ENCODE data around the gene RRP36.

RRP36 gene

GRCh38 chr6:43070028-43070632 is 48.7 kb downstream of the RRP36 start:
- peak; percentile 67 for DNase-seq (ENCODE audit: low read depth)

GRCh38 chr6:43074847-43075669 is 53.6 kb downstream of the RRP36 start:
- DNase-seq (ENCODE audit: low read depth), result peak; percentile 48

DNA sequence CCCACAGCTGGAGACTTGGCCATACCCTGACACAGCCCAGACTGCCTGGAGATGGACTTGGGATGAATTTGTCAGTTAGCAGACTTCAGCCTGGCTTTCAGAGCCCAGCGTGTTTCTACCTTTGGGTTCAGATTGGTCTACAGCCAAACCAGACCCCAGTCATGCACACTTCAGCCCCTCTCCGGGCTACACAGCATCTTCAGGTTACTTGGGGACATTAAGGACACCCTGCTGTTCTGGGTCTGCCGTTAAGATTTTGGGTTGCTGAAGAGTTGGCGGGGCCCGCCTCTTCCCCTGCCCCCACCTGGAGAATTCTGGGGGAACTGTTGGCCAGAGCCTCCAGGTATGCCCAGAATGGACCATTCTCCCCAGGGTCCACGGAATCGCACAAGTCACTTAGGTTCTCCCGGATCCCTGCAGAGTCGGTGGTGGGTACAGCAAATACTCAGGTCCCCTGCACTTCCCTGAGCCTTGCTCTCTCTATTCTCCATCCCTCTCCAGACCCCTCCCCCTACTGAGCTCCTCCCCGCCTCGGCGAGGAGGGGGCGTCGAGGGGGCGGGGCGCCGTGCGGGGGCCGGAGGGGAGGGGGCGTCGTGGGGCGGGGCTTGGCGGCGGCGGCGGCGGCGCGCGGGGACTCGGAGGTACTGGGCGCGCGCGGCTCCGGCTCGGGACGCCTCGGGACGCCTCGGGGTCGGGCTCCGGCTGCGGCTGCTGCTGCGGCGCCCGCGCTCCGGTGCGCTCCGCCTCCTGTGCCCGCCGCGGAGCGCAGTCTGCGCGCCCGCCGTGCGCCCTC is 54.4 kb downstream of the RRP36 start, which contains the start of gene PTK7:
Gene PTK7 (plus strand): TSS at position 645 of the 794 bp plus-strand sequence. CDS start 175 bp downstream, outside the sequence.
- DNase-seq (ENCODE audit: low read depth), result peak; percentile 60

DNA sequence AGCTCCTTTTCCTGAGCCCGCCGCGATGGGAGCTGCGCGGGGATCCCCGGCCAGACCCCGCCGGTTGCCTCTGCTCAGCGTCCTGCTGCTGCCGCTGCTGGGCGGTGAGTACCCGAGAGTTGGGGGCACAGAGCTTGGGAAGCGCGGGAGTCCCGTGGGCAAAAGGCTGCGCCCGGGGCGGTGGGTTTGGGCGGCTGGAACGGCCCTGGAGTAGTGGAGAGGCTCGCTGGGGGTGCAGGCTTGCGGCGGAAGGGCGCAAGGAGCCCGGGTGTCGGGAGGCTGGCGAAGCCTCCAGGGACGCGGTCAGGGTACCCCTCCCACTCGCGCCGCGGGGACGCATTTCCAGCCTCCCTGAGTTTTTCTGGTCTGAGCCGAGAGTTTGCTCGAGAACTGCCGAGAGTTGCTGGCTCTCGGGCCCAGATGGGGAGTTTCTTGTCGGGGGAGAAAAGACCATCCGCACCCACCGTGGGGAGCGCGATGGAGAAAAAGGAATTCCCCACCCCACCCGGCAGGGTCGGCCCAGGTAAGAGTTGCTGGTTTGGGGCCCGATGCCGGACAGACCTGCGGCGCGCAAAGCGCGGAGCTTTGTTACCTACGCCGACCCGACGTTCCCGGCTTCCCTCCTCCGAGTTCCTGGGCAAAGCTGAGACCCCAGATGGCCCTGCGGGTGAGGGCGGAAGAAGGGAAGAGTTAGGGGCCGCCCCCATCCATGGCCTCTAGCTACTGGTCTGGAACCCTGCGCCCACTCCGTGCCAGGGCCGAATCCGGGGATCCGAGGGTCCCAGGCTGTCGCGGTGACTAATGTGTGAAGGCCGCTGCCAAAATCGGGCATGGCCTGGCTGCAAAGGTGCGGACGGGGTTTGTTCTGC is 55.3 kb downstream of the RRP36 start:
- peak; percentile 44 for DNase-seq (ENCODE audit: low read depth)

GRCh38 chr6:43077333-43077809 is 55.9 kb downstream of the RRP36 start:
- no peak for DNase-seq (ENCODE audit: low read depth)

- no peak for DNase-seq (ENCODE audit: low read depth)
Observed at GRCh38 chr6:43077981-43078511, 56.6 kb downstream of the RRP36 start.

DNA sequence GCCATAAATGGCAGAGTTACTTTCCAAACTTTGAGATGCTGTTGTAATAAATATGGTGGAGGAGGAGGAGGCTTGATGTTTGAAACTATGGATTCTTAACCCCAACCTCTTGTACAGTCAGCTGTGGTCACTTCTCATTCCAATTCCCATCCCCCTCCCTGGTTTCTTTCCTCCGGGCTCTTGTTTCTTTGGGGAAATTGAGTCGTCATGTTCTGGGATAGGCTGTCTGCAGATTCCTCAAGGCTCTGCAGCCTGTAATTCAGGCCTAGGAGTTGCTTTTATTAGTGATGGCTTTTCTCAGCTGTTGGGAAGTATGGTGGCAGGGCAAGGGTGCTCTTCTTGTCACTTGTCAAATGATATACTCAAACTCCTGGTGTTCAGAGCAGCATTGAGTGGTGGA is 57.3 kb downstream of the RRP36 start:
- DNase-seq (ENCODE audit: low read depth), result peak; percentile 55

All from iris pigment epithelial cell (primary cell).